HFFc6 (cell line): Measurements from ENCODE around the gene TMEM225B. TPM values are rescaled to one million over a fixed set of nuclear protein-coding genes. Genes with fewer than 3 reads are reported as not detected.
"Not testable (repeated sequence)": the region's sequence is repeated elsewhere in the genome, so short reads cannot be mapped to it uniquely, and the experiment has no call there.

Experiments
- DNase-seq: peaks from one replicate; pipeline ENCODE4 v3.0.0-alpha.2; 2018
- H3K27ac Mint-ChIP-seq: 2 replicates; pipeline ENCODE4 v1.8.0; 2020; ENCODE audit warnings: mild to moderate bottlenecking, mixed read lengths
- H3K27me3 Mint-ChIP-seq: 2 replicates; pipeline ENCODE4 v1.8.0; 2021; ENCODE audit warnings: mild to moderate bottlenecking, moderate library complexity, mixed read lengths; ENCODE audit not compliant: insufficient read depth
- H3K36me3 Mint-ChIP-seq: 2 replicates; pipeline ENCODE4 v1.8.0; 2021; ENCODE audit warnings: low read depth, mixed read lengths
- H3K4me1 Mint-ChIP-seq: 2 replicates; pipeline ENCODE4 v1.8.0; 2020; ENCODE audit warnings: low read depth, mixed read lengths
- H3K4me3 Mint-ChIP-seq: 2 replicates; pipeline ENCODE4 v1.8.0; 2020; ENCODE audit warnings: mild to moderate bottlenecking, moderate library complexity, mixed read lengths
- H3K9me3 Mint-ChIP-seq: 2 replicates; pipeline ENCODE4 v1.8.0; 2020; ENCODE audit warnings: mild to moderate bottlenecking, mixed read lengths
- CTCF ChIP-seq: fragments of 200-600 bp; sonication (generic); IDR thresholded peaks from 2 replicates; pipeline ENCODE4 v1.5.0; 2021; ENCODE audit warnings: antibody characterized with exemption, mild to moderate bottlenecking
- total RNA-seq, 6 experiments: library from RNA; stranded (reverse); fragmentation: NEBNext Ultra II Directional; extraction: Animal tissue kit (Norgen Biotek cat#: 25700); gene quantifications; 2 replicates in 1 of 6; 3 replicates in 5 of 6; pipeline ENCODE4 v1.2.3, GENCODE V29; 2021

The TMEM225B gene
- total RNA-seq, 6 experiments from 2014 or later, result 0.24 to 1.4 (median 0.52) TPM

GRCh38 chr7:99631295-99632109 is 33.4 kb downstream of the TMEM225B start:
- no peaks in the 10 kb centered on the region for H3K9me3 Mint-ChIP-seq
- no peak overlapping the region for H3K27ac Mint-ChIP-seq
- no peaks in the 10 kb centered on the region for H3K4me1 Mint-ChIP-seq
- DNase-seq, result no peak
- peaks cover 22% of the 10 kb centered on the region for H3K36me3 Mint-ChIP-seq
- no peak overlapping the region for H3K4me3 Mint-ChIP-seq
- H3K27me3 Mint-ChIP-seq, result no peaks in the 10 kb centered on the region; the same call in 1 of the 2 replicates
- peak; percentile 32; the same call in 1 of the 2 replicates for TF ChIP-seq CTCF

GRCh38 chr7:99637414-99637813 is 39.3 kb downstream of the TMEM225B start:
- not testable (repeated sequence) for H3K4me3 Mint-ChIP-seq, H3K36me3 Mint-ChIP-seq, H3K4me1 Mint-ChIP-seq, DNase-seq, H3K9me3 Mint-ChIP-seq, H3K27ac Mint-ChIP-seq, H3K27me3 Mint-ChIP-seq

GRCh38 chr7:99638731-99639130 is 40.7 kb downstream of the TMEM225B start:
- no peaks in the 10 kb centered on the region; the same call in 1 of the 2 replicates for H3K36me3 Mint-ChIP-seq

DNA sequence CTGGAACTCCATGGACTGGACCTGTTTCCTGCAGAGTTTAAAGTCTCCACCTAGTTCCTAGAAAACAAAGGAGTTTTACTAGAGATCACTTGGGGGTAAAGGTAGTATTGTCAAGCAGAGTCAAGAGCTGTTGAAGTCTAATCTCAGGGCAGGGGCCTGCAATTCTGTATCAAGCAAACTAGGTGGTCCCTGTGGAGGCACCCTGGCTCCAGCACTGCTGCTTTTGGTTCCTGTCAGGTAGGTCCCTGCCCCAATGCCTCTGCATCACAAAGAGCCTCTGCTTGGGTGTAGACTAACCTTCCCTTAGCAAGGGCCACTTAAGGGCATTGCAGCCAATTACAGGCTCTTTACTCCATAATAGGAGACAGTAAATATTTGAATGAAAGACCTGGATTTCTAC is 41.2 kb downstream of the TMEM225B start:
- H3K4me1 Mint-ChIP-seq, result peaks cover 10% of the 10 kb centered on the region
- no peak for TF ChIP-seq CTCF
- DNase-seq, result no peak
- H3K27ac Mint-ChIP-seq, result no peak overlapping the region
- no peaks in the 10 kb centered on the region; the same call in 1 of the 2 replicates for H3K36me3 Mint-ChIP-seq
- no peaks in the 10 kb centered on the region for H3K9me3 Mint-ChIP-seq
- no peak overlapping the region for H3K4me3 Mint-ChIP-seq
- no peaks in the 10 kb centered on the region; the same call in 1 of the 2 replicates for H3K27me3 Mint-ChIP-seq

More at GRCh38 chr7:99638731-99639130, 40.7 kb downstream of the TMEM225B start:
- Mint-ChIP-seq H3K4me1 (peaks cover 7% of the 10 kb centered on the region; the same call in 1 of the 2 replicates), H3K27ac (no peak overlapping the region), H3K9me3 (no peaks in the 10 kb centered on the region), H3K27me3 (no peaks in the 10 kb centered on the region; the same call in 1 of the 2 replicates), H3K4me3 (no peak overlapping the region)
- TF ChIP-seq CTCF, result no peak
- DNase-seq, result no peak

GRCh38 chr7:99642027-99642426 is 44.0 kb downstream of the TMEM225B start:
- Mint-ChIP-seq H3K4me3 (no peak overlapping the region), H3K27me3 (no peaks in the 10 kb centered on the region; the same call in 1 of the 2 replicates), H3K27ac (no peak overlapping the region), H3K4me1 (peaks cover 16% of the 10 kb centered on the region), H3K9me3 (no peaks in the 10 kb centered on the region; the same call in 1 of the 2 replicates), H3K36me3 (peaks cover 16% of the 10 kb centered on the region)
- DNase-seq, result peak; percentile 10
- no peak for TF ChIP-seq CTCF

DNA sequence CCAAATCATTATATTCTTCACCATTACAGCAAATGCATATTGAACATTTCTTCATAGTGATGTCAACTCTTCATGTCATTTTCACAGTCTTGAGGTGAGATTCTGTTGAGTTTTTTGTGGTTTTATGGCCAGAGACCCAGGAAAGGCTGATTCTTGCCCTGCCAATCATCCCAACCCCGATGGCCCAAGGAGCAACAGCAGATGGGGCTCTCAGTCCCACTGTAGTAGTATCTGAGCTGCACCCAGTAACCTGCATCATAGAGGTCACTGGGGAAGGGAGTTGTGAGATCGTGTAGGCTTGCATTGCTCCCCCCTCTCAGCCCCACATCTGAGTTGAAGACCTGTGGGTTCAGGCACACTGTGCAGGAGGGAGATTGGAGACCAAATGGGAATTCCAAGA is 45.4 kb downstream of the TMEM225B start:
- no peak for DNase-seq
- Mint-ChIP-seq H3K4me1 (peaks cover 16% of the 10 kb centered on the region), H3K9me3 (no peaks in the 10 kb centered on the region; the same call in 1 of the 2 replicates), H3K36me3 (peaks cover 16% of the 10 kb centered on the region), H3K27ac (no peak overlapping the region), H3K4me3 (no peak overlapping the region), H3K27me3 (no peaks in the 10 kb centered on the region; the same call in 1 of the 2 replicates)
- TF ChIP-seq CTCF, result no peak
